T-helper 2 cell treated with Interferon-gamma antibody and Interleukin-4, amounts not matched to agents 5 μg/mL and 100 μg/mL, for 36 hours (primary cell): ENCODE results near the gene HMCN1.

Source experiments
- DNase-seq: peaks from one replicate; pipeline ENCODE4 v3.0.0; 2021; ENCODE audit warnings: low spot score
- H3K27ac Mint-ChIP-seq: one replicate; pipeline ENCODE4 v1.8.0; 2021; ENCODE audit warnings: mild to moderate bottlenecking, mixed read lengths
- H3K27me3 Mint-ChIP-seq: one replicate; pipeline ENCODE4 v1.8.0; 2021; ENCODE audit warnings: low read depth, mixed read lengths
- H3K36me3 Mint-ChIP-seq: one replicate; pipeline ENCODE4 v1.8.0; 2021; ENCODE audit warnings: low read depth, mixed read lengths
- H3K4me1 Mint-ChIP-seq: one replicate; pipeline ENCODE4 v1.8.0; 2021; ENCODE audit warnings: low read depth, mixed read lengths
- H3K4me3 Mint-ChIP-seq: one replicate; pipeline ENCODE4 v1.8.0; 2022; ENCODE audit warnings: mild to moderate bottlenecking, moderate library complexity, mixed read lengths
- H3K9me3 Mint-ChIP-seq: one replicate; pipeline ENCODE4 v1.8.0; 2021; ENCODE audit warnings: mixed read lengths

The HMCN1 gene

DNA sequence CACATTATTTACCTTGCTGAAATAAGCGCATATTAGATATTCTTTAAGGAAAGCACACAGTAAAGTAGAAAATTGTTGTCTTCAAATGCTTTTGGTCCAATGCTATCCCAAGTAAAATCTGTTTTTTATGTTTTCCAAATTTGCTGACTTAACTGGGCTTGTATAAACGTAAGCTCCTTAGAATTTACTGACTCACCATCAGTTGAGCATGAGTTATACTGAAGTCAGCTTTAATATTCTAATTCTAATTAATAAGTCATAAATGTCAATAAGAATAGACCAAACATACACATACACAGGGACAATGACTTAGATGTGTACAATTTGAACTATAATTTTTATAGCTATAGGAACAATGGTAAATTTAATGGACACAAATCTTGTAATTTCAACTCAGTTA lies 321.7 kb downstream of the HMCN1 start:
- Mint-ChIP-seq H3K27me3 (no peaks in the 10 kb centered on the region), H3K9me3 (no peaks in the 10 kb centered on the region), H3K4me1 (no peaks in the 10 kb centered on the region), H3K4me3 (no peak overlapping the region), H3K27ac (no peak overlapping the region), H3K36me3 (no peaks in the 10 kb centered on the region)
- DNase-seq, result no peak

DNA sequence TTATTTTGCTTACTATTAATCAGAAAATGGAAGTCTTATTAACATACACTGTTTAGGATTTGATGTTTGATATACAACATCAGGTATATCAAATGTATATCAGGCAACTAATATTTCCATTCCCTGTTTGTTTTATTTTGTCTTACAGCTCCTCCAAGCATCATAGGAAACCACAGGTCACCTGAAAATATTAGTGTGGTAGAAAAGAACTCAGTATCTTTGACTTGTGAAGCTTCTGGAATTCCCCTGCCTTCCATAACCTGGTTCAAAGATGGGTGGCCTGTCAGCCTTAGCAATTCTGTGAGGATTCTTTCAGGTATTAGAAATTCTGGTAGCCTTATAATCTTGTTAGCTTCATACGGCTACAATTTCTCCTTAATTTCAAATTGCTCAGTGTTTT lies 322.9 kb downstream of the HMCN1 start:
- Mint-ChIP-seq H3K9me3 (no peaks in the 10 kb centered on the region), H3K27me3 (no peaks in the 10 kb centered on the region), H3K4me3 (no peak overlapping the region), H3K27ac (no peak overlapping the region), H3K36me3 (no peaks in the 10 kb centered on the region), H3K4me1 (no peaks in the 10 kb centered on the region)
- no peak for DNase-seq

DNA sequence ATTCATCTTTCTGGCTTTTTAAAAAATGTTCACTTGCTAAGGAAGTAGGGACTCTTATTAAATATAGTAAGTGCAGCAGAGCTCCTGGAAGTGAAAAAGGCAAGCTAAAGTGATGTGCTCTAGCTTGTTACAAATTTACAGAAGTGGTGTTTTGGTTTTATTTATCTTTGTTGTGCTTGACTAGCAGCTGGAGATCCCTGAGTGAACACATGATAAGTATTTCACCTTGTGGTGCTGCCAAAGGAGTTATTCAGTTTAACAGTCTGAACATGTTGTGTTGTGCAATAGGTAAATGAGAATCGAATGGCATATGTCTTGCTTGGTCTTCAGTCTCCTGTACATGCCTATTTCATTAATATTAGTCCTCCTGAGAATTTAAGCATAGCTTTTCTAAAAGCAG lies 325.1 kb downstream of the HMCN1 start:
- no peaks in the 10 kb centered on the region for H3K36me3 Mint-ChIP-seq
- H3K4me1 Mint-ChIP-seq, result no peaks in the 10 kb centered on the region
- H3K9me3 Mint-ChIP-seq, result no peaks in the 10 kb centered on the region
- no peak overlapping the region for H3K27ac Mint-ChIP-seq
- H3K4me3 Mint-ChIP-seq, result no peak overlapping the region
- DNase-seq, result no peak
- H3K27me3 Mint-ChIP-seq, result no peaks in the 10 kb centered on the region

- DNase-seq, result no peak
- H3K27ac Mint-ChIP-seq, result no peak overlapping the region
These were observed 325.6 kb downstream of the HMCN1 start for GRCh38 chr1:186059752-186060151.

DNA sequence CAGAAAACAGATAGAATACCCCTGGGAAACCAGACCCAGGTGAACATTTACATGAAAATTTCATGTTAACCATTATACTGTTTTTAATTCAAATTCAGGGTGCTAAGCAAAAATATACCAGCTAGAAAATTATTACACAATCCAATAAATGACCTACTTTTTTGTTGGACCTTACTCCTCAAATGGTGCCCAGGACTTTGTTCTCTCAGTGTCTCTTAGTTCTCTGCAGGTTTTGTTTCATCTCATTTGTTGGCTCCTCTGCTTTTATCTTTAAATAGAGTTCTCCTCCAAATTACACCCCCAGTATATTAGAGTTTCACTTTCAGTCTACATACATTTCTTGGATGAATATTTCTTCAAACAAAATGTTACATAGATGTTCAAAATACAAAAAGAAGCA lies 326.0 kb downstream of the HMCN1 start:
- no peaks in the 10 kb centered on the region for H3K4me1 Mint-ChIP-seq
- no peaks in the 10 kb centered on the region for H3K27me3 Mint-ChIP-seq
- no peak overlapping the region for H3K27ac Mint-ChIP-seq
- no peak for DNase-seq
- H3K9me3 Mint-ChIP-seq, result no peaks in the 10 kb centered on the region
- H3K4me3 Mint-ChIP-seq, result no peak overlapping the region
- H3K36me3 Mint-ChIP-seq, result no peaks in the 10 kb centered on the region

More at GRCh38 chr1:186059752-186060151, 325.6 kb downstream of the HMCN1 start:
- Mint-ChIP-seq H3K9me3 (no peaks in the 10 kb centered on the region), H3K4me1 (no peaks in the 10 kb centered on the region), H3K27me3 (no peaks in the 10 kb centered on the region), H3K36me3 (no peaks in the 10 kb centered on the region), H3K4me3 (no peak overlapping the region)

DNA sequence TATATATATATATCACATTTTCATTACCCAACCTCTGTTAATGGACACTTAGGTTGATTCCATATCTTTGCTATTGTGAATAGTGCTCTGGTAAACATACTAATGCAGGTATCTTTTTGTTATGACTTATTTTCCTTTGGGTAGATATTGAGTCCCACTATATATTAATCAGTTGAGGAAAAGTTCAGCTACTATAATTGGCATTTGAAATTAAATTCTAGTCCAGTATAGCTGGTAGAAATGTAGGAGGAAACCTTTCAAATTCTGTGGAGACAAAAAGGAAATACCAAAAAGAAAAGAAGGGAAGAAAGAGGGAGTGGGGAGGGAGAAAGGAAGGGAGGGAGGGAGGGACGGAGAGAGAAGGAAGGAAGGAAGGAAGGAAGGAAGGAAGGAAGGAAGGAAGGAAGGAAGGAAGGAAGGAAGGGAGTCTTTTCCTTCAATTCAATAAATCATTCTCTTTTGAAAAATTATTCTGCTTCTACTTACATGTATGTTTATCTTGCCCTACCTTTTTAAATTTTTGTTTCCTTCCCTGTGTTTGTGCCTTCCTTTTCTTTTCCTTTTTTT lies 329.0 kb downstream of the HMCN1 start:
- H3K4me1 Mint-ChIP-seq, result no peaks in the 10 kb centered on the region
- H3K9me3 Mint-ChIP-seq, result no peaks in the 10 kb centered on the region
- H3K27me3 Mint-ChIP-seq, result no peaks in the 10 kb centered on the region
- H3K4me3 Mint-ChIP-seq, result no peak overlapping the region
- DNase-seq, result no peak
- H3K36me3 Mint-ChIP-seq, result no peaks in the 10 kb centered on the region
- no peak overlapping the region for H3K27ac Mint-ChIP-seq

DNA sequence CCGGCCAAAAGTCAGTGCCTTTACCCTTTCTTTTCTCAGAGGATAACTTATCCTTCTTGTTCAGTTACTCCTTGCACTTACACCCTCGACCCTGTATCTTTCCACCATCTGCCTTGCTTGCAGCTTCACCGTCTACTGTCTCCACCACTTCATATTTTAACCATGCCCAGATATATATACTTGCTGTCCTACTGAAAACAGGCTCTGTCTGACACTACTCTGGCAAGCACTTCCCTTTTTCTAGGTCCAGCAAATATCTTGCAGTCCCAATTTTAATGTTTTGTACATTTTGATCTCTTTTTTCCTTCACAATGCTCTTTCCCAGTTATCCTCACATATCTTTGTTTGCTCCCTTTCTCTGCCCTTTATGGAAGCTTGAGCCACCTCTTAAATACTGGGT lies 332.2 kb downstream of the HMCN1 start:
- peaks cover 3% of the 10 kb centered on the region for H3K27me3 Mint-ChIP-seq
- no peaks in the 10 kb centered on the region for H3K36me3 Mint-ChIP-seq
- DNase-seq, result no peak
- H3K4me3 Mint-ChIP-seq, result no peak overlapping the region
- no peaks in the 10 kb centered on the region for H3K4me1 Mint-ChIP-seq
- no peak overlapping the region for H3K27ac Mint-ChIP-seq
- H3K9me3 Mint-ChIP-seq, result no peaks in the 10 kb centered on the region

DNA sequence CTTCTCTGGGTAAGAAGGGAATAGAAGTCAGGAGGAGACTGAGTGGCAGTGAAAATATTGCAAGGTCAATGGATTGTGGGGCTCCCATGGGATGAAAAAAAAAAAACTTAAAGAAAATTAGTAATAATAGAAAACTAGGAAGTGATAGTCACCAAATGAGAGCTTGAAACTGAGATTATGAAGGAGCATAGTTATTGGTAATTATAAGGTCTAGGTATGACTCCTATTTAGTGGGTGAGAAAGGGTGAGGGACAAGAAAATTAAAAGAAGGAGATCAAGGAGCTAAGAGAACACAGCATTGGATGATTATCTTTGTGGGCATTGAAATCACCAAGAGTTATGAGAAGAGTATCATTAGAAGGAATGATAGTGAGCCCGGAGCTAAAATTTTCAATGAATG lies 339.5 kb downstream of the HMCN1 start:
- no peaks in the 10 kb centered on the region for H3K4me1 Mint-ChIP-seq
- H3K27me3 Mint-ChIP-seq, result peaks cover 7% of the 10 kb centered on the region
- no peak overlapping the region for H3K4me3 Mint-ChIP-seq
- no peaks in the 10 kb centered on the region for H3K36me3 Mint-ChIP-seq
- H3K27ac Mint-ChIP-seq, result no peak overlapping the region
- DNase-seq, result no peak
- H3K9me3 Mint-ChIP-seq, result no peaks in the 10 kb centered on the region

DNA sequence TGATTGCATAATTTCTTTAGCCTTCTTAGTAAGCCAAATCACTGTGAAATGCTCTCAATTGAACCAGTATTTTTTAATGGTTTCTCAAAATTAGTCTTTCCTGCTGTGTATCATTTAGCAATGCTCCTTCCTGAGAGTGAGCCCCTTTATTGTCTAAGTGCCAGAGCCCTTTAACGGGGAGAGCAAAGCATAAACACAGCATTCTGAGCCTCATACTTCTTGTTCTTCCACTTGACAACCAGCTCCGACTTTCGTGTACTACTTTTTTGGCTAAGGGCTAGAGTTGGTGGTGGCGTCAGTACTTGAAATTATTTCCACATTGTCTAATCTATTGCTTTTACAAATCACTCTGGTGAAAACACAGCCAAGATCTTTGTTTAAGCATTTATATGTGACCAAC lies 341.8 kb downstream of the HMCN1 start:
- H3K27ac Mint-ChIP-seq, result no peak overlapping the region

DNA sequence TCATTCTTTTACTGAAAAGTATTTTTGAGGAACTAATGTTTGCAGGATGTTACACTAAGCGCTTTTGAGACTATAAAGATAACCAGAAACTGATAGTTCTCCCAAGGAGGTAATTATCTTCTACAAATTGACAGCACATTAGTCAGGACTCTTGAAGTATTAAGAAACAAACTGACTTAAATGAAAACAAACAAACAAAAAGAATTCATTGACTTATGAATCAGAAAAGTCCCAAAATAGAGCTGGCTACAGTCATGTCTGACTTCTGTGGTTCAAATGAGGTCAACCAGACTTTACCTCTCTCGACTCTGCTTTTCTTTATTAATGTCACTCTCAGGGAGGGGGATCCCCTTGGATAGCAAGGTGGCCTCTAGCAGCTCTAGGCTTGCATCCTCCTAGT lies 344.1 kb downstream of the HMCN1 start:
- DNase-seq, result no peak
- Mint-ChIP-seq H3K4me3 (no peak overlapping the region), H3K27me3 (peaks cover 6% of the 10 kb centered on the region), H3K4me1 (peaks cover 15% of the 10 kb centered on the region), H3K27ac (no peak overlapping the region), H3K36me3 (no peaks in the 10 kb centered on the region), H3K9me3 (no peaks in the 10 kb centered on the region)

More for the DNA sequence above, 341.8 kb downstream of the HMCN1 start:
- Mint-ChIP-seq H3K27me3 (peaks cover 4% of the 10 kb centered on the region), H3K36me3 (no peaks in the 10 kb centered on the region), H3K4me3 (no peak overlapping the region), H3K9me3 (no peaks in the 10 kb centered on the region), H3K4me1 (peaks cover 12% of the 10 kb centered on the region)
- DNase-seq, result no peak

DNA sequence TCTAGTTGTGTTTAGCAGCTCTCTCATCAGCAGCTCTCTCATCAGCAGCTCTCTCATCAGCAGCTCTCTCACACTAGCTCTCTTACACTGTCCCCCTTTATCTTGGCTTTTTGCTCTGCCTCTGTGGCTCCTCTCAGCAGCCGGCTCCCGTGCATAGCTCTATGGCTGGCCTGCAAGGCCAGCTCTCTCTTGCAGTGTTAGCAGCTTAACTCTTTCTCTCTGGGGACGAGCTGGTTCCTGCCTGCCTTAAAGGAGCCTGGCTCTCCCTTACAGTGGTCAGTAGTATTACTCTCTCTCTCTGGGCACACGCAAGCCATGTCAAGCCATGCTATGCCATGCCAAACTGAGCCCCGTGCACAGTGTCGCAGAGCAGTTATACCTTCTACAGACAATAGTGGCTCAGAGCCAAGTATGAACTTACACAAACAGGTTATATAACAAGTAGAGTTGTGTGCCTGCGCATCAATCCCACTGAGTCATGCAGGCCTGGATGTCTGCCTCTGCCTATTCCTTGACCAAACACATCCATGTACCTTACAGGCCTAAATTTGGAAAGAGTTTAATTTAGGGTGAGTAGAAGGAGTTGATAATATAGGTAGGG lies 345.0 kb downstream of the HMCN1 start:
- Mint-ChIP-seq H3K27ac (no peak overlapping the region), H3K4me1 (peaks cover 15% of the 10 kb centered on the region), H3K36me3 (no peaks in the 10 kb centered on the region), H3K27me3 (peaks cover 6% of the 10 kb centered on the region), H3K4me3 (no peak overlapping the region), H3K9me3 (no peaks in the 10 kb centered on the region)
- DNase-seq, result no peak

- Mint-ChIP-seq H3K36me3 (no peaks in the 10 kb centered on the region), H3K27ac (no peak overlapping the region), H3K27me3 (peaks cover 9% of the 10 kb centered on the region), H3K9me3 (no peaks in the 10 kb centered on the region), H3K4me3 (no peak overlapping the region), H3K4me1 (peaks cover 15% of the 10 kb centered on the region)
- no peak for DNase-seq
These were observed 348.2 kb downstream of the HMCN1 start for GRCh38 chr1:186082235-186082937.

DNA sequence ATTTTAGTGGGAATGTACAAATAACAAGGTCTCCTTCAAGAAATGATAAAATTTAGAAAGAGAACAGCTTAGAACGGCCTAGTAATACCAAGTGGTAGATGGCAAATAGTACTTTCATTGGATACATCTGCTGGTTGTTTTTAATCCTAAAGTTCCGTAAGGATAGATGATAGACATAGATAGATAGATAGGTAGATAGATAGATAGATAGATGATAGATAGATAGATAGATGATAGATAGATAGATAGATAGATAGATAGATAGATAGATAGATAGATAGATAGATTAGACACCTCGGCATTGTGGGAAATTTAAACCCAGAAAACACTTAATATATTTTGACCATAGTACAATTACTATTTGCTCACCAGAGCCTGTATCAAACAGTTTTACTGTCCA lies 352.4 kb downstream of the HMCN1 start:
- Mint-ChIP-seq H3K27me3 (peaks cover 5% of the 10 kb centered on the region), H3K9me3 (no peaks in the 10 kb centered on the region), H3K4me3 (no peak overlapping the region), H3K4me1 (peaks cover 4% of the 10 kb centered on the region), H3K36me3 (no peaks in the 10 kb centered on the region), H3K27ac (no peak overlapping the region)
- DNase-seq, result no peak

- no peak overlapping the region for H3K27ac Mint-ChIP-seq
- H3K27me3 Mint-ChIP-seq, result peaks cover 2% of the 10 kb centered on the region
- H3K4me1 Mint-ChIP-seq, result no peaks in the 10 kb centered on the region
- no peak overlapping the region for H3K4me3 Mint-ChIP-seq
- no peaks in the 10 kb centered on the region for H3K9me3 Mint-ChIP-seq
- no peaks in the 10 kb centered on the region for H3K36me3 Mint-ChIP-seq
- no peak for DNase-seq
These were observed 355.7 kb downstream of the HMCN1 start for GRCh38 chr1:186089940-186090339.
